Measurements from ENCODE around the gene SLIT3.

- no peak; the same call in 1 of the 2 replicates for TF ChIP-seq CTCF (conservative IDR thresholded peaks at IDR 0.05; ENCODE audit: low read length)
- no peak for TF ChIP-seq EZH2phosphoT487 (IDR thresholded peaks at IDR 0.05; ENCODE audit: borderline replicate concordance)
These were observed 500.2 kb downstream of the SLIT3 start for GRCh38 chr5:168800701-168801100.

Measured in Loucy (cell line).